ENCODE data around the gene PTPRA. TPM values are rescaled to one million over a fixed set of nuclear protein-coding genes. Genes with fewer than 3 reads are reported as not detected.

The PTPRA gene
- total and polyA plus RNA-seq, 12 donors, result 16.3 to 94.7 (median 46.3) TPM

DNA sequence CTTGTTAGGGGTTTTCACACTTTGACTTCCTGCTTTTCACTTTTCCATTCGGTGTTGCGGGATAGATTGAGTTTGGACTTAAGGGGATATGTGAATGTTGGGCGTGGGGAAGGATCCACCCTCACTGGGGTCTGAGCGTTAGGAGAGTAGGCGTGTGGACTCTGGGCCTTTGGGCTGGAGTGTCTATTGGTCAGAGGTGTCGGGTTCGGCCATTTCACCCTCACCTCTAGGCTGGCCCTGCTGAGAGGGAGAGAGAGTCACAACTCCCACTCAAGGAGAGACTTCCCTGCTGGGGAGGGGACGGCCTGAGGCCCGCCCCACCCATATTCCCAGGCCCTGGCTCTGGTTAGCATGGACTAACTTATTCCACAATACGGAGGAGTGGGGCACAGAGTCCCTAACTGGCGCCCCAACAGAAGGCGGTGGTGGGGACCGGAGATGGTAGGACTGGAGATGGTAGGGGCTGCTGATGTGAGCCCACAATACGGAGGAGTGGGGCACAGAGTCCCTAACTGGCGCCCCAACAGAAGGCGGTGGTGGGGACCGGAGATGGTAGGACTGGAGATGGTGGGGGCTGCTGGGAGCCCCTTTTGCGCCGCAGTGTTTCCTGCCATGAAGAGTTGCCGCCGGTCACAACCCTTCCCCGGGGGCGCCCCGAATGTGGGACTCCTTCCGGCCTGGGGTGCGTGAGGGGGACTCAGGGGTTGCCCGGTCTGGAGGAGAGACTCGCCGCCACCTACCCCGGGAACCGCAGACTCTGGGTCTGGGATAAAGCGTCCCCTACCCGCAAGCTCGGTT lies 1.4 kb upstream of the PTPRA start:
- Histone ChIP-seq H3K27me3 (no peaks in the 10 kb centered on the region), H3K4me3 (peak overlapping the region in 2 of 4 donors; percentile 96 to 98), H3K27ac (no peak overlapping the region), H3K9me3 (replicated peaks in 1 of 3) (no peaks in the 10 kb centered on the region), H3K36me3 (replicated peaks in 1 of 2) (peaks cover 0 to under 1% of the 10 kb centered on the region in 2 donors), H3K4me1 (replicated peaks in 1 of 2) (peaks cover 3 to 50% of the 10 kb centered on the region in 2 donors)
- no peak for TF ChIP-seq POLR2A (IDR thresholded peaks at IDR 0.05)
- TF ChIP-seq, protein P1, sequence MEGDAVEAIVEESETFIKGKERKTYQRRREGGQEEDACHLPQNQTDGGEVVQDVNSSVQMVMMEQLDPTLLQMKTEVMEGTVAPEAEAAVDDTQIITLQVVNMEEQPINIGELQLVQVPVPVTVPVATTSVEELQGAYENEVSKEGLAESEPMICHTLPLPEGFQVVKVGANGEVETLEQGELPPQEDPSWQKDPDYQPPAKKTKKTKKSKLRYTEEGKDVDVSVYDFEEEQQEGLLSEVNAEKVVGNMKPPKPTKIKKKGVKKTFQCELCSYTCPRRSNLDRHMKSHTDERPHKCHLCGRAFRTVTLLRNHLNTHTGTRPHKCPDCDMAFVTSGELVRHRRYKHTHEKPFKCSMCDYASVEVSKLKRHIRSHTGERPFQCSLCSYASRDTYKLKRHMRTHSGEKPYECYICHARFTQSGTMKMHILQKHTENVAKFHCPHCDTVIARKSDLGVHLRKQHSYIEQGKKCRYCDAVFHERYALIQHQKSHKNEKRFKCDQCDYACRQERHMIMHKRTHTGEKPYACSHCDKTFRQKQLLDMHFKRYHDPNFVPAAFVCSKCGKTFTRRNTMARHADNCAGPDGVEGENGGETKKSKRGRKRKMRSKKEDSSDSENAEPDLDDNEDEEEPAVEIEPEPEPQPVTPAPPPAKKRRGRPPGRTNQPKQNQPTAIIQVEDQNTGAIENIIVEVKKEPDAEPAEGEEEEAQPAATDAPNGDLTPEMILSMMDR (IDR thresholded peaks at IDR 0.05), result no peak
- intact Hi-C loops (cut with DNase I), result loop anchor here in 1 of 2 donors (10.0 kb wide), 1 partner anchor 93 kb away; no protein-coding TSS in a partner anchor
- peak in 1 of 7 donors; percentile 30 for DNase-seq
- 14 to 40% (median 18%) methylated on average over 15 to 34 of the region's 34 CpGs for WGBS, 4 donors

DNA sequence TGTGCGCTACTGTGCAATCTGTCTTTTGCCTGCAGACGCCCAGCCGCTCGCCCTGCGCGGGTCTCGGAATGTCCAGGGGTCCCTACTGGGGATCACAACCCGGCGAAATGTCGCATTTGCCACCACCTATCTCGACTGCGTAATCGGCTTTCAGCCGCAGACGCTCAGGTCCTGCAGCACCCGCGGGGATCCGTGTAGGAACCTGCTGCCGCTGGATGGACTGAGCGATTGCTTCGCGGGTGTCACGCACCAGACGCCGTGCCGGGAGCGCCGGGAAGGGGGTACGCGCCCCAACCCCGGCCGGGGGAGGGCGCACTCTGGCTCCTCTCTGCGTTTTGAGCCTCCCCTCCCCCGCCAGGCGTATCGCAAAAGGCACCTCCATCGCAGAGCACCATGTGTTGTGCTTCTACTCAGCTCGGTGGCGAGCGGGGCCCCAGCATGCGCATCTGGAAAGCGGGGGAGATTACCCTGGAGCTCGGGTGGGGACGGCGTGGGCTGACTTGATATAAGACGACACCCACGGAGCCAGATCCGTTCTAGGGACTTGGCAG lies 747 bp upstream of the PTPRA start:
- Histone ChIP-seq H3K4me1 (replicated peaks in 1 of 2) (peaks cover 3 to 50% of the 10 kb centered on the region in 2 donors), H3K27ac (no peak overlapping the region), H3K36me3 (replicated peaks in 1 of 2) (no peaks in the 10 kb centered on the region), H3K9me3 (replicated peaks in 1 of 3) (no peaks in the 10 kb centered on the region), H3K4me3 (peak overlapping the region in 3 of 4 donors; percentile 43 to 98 (median 96)), H3K27me3 (no peaks in the 10 kb centered on the region)
- intact Hi-C loops (cut with DNase I), result loop anchor here in 1 of 2 donors (10.0 kb wide), 1 partner anchor 92 kb away; no protein-coding TSS in a partner anchor
- peak; percentile 47 to 75 (median 62) for DNase-seq
- TF ChIP-seq, protein P1 (IDR thresholded peaks at IDR 0.05), result no peak
- TF ChIP-seq POLR2A (IDR thresholded peaks at IDR 0.05), result no peak
- 0% methylated on average over 3 to 49 of the region's 49 CpGs for WGBS, 4 donors

DNA sequence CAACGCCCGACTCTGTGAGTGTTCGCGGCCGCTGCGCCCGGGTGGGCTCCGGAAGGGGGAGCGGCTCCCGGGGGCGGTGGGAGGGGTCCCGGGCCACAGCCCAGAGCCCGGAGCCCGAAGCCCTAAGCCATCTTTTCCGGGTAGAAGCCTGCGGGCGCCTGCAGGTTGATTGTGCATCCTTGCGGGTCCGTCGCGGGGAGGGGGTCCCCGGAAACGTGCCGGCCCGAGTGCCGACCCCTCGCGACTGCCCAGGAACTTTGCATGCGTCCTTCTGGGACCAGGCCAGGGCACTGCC lies 413 bp downstream of the PTPRA start:
- DNase-seq, result peak in 5 of 7 donors; percentile 43 to 64 (median 48)
- intact Hi-C loops (cut with DNase I), result loop anchor here in 1 of 2 donors (10.0 kb wide), 1 partner anchor 91 kb away; no protein-coding TSS in a partner anchor
- Histone ChIP-seq H3K27ac (peak overlapping the region in 4 of 5 donors; percentile 19 to 83 (median 74)), H3K4me1 (replicated peaks in 1 of 2) (peaks cover 3 to 50% of the 10 kb centered on the region in 2 donors), H3K4me3 (peak overlapping the region; percentile 43 to 98 (median 77)), H3K27me3 (no peaks in the 10 kb centered on the region), H3K9me3 (replicated peaks in 1 of 3) (no peaks in the 10 kb centered on the region), H3K36me3 (replicated peaks in 1 of 2) (no peaks in the 10 kb centered on the region)
- no peak for TF ChIP-seq POLR2A (IDR thresholded peaks at IDR 0.05)
- TF ChIP-seq, protein P1 (IDR thresholded peaks at IDR 0.05), result no peak
- 0 to 1% (median 0%) methylated on average over 1 to 29 of the region's 29 CpGs for WGBS, 4 donors

DNA sequence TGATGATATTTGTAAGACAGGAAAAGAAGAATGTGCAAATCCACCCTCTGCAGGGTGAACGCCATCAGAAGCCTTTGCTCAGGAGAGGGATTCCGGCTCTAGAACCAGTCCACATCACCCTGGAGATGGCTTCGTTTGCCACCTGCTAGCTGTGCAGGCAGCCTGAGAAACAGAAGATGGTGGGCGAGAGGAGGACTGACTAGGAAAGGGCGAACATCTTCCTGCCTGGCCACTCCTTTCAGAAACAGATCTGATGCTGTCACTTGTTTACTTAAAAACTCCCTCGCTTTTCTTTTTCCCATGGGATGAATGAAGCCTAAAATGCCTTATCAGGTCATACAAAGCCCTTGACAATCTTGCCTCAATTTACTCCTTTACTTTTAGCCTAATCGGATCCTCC lies 1.2 kb downstream of the PTPRA start:
- TF ChIP-seq, protein P1 (IDR thresholded peaks at IDR 0.05), result no peak
- TF ChIP-seq POLR2A (IDR thresholded peaks at IDR 0.05), result no peak
- Histone ChIP-seq H3K9me3 (replicated peaks in 1 of 3) (no peaks in the 10 kb centered on the region), H3K4me3 (peak overlapping the region in 2 of 4 donors; percentile 96 to 98), H3K27ac (no peak overlapping the region), H3K27me3 (no peaks in the 10 kb centered on the region), H3K4me1 (replicated peaks in 1 of 2) (peaks cover 3 to 50% of the 10 kb centered on the region in 2 donors), H3K36me3 (replicated peaks in 1 of 2) (no peaks in the 10 kb centered on the region)
- intact Hi-C loops (cut with DNase I), result loop anchor here in 1 of 2 donors (10.0 kb wide), 1 partner anchor 90 kb away; no protein-coding TSS in a partner anchor
- DNase-seq, result no peak
- 26 to 41% (median 38%) methylated on average over 7 of the region's 7 CpGs for WGBS, 4 donors

All from adrenal gland (tissue), 12 donors.